ENCODE measurements around the gene CCDC69.

Gene CCDC69

DNA sequence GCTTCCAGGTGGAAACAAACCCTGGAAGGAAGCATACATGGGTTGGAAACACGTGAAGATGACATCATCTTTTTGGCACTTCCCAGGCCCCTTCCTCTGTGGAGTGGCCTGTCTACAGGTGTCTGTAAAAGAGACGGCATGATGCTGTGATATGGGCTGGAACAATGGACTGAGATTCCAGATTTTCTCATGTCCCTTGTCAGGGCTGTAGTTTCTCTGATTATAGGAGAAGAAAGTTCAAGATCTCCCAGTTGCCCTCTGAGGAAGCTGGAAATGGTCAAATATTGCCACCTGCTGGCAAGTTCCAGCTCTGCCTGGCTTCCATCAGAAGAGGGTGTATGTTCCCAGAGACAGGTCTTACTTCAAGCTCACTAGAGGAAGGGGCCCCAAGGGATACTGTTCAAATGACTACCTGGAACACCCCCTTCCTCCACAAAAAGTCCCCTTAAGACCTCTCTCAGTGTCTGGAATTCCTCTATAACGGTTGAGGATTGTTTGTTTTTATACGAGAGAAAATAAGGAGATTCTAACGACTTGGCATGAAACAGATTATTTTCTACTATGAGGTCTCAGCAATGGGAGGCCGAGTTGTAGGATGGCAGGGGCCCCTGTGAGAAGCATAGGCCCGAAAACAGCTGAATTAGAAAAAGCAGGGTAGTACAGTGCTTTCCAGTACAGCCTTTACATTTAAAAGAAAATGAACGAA, 59.1 kb downstream of the CCDC69 start:
- peak; percentile 56 for DNase-seq (ENCODE audit: low read depth)

- no peak for DNase-seq (ENCODE audit: low read depth)
Observed at GRCh38 chr5:151162776-151163175, 61.1 kb downstream of the CCDC69 start.

DNA sequence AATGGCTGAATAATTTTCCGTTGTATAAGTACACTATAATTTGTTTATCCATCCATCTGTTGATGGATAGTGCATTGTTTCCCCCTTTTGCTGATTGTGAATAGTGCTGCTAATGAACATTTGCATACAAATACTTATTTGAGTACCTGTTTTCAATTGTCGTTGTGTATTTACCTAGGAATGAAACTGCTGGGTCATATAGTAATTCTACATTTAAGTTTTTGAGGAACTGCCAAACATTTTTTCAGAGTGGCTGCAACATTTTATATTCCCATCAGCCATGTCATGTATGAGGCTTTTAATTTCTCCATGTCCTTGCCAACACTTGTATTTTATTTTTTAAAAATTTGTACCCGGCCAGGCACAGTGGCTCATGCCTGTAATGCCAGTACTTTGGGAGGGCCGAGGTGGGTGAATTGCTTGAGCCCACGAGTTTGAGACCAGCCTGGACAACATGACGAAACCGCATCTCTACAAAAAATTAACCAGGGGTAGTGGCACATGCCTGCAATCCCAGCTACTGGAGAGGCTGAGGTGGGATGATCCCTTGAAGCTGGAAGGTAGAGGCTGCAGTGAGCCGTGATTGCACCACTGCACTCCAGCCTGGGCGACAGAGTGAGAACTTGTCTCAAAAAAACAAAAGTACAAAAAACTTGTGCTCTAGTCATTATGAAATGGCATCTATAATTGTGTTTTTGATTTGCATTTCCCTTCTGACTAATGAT, 64.1 kb downstream of the CCDC69 start:
- no peak for DNase-seq (ENCODE audit: low read depth)

DNA sequence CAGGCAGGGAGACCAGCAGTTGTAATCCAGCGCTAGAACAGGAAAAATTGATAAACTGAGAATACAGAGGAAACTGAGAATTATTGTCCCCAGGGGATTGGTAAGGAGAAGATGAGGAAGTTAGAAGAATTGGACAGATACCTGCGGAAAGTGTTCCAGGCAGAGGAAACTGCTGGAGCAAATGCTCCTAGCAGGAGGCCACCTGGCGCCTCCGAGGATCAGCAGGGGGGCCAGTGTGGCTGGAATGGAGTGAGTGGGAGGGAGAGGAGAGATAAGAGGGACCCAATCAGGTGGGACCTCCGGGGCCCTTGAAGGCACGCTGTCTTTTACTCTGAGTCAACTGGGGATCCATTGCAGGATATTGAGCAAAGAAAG, 65.6 kb downstream of the CCDC69 start:
- DNase-seq (ENCODE audit: low read depth): no peak

DNA sequence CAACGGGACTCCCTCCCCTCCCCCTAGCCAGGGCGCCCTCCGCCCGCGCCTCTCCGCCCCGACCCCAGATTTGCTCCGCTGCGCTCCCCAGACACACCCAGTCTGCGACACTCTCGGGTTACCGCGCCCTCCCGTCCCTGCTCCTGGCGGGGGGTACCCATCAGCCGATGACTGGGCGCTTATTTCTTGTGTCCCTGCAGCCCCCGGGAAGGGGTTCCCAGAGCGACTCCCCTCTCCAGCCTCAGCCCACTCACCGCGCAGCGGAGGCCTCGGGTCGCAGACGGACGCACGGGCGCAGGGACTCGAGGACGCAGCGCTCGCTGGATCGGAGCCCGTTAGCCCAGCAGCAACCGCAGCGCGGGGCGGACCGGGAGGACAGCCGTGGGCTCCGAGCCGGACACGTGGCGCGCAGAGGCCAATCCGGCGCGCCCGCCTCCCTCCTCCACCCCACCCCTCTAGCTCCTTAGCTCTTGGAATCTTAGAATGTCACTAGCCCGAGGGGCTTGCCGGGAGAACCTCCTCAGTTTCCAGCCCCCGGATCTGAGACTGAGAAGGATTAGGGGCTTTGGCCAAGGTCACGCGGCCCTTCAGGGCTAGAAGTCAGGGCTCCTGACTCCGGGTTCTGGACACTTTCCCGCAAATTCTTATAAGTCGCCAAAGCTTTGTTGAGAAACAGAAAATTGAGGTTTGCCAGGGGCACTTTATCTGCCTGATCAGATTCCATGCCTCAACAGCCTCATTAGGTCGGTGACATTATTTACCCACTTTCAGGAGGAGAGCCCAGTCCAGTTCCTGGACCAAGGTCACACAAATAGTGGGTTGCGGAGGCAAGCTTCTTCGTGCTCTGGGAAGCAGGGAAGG, 66.2 kb downstream of the CCDC69 start, which contains the start of gene ANXA6:
Gene ANXA6 (minus strand): TSS at position 354 of the 861 bp plus-strand sequence. CDS start 9,878 bp downstream, outside the sequence.
- DNase-seq (ENCODE audit: low read depth): peak; percentile 63

DNA sequence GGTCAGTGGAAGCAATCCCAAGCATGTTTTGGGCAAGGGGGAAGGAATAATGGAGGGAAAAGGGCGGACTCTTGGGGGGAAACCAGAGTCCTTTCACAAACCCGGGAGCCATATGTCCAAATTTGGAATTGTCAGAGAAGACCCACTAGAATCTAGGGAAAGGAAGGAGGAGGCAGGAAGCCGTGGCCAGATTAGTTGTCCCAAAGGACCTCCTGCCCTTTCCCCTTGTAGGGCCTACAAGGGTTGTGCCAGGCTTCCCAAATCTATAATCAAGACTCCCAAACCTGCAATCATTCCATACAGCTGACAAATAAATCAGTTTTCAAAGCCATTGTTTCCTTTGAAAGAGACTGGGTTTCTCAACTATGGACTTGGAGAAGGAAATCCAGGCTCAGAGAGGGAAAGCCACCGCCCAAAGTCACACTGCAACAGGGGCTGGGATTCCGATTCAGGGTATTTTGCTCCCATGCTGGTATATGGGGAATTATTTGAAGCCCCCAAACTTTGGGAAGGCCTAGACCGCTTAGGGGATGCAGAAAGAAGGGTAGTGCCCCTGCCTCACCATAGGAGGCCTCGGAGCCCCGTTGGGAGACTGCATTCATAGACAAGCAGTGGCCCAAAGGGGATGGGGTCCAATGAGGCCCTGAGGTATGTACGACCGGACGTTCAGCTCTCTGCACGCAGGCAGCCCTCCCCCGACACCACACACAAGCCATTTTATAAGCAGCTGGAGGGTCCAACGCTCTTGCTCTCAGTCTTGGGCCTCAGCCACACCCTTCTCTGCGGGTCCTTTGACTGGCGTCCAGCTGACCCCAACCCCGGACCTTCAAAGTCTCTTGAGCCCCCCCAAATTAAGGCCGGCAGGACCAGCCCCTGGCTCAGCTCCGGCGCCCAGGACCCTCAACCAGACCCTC, 67.1 kb downstream of the CCDC69 start:
- DNase-seq (ENCODE audit: low read depth): no peak

DNA sequence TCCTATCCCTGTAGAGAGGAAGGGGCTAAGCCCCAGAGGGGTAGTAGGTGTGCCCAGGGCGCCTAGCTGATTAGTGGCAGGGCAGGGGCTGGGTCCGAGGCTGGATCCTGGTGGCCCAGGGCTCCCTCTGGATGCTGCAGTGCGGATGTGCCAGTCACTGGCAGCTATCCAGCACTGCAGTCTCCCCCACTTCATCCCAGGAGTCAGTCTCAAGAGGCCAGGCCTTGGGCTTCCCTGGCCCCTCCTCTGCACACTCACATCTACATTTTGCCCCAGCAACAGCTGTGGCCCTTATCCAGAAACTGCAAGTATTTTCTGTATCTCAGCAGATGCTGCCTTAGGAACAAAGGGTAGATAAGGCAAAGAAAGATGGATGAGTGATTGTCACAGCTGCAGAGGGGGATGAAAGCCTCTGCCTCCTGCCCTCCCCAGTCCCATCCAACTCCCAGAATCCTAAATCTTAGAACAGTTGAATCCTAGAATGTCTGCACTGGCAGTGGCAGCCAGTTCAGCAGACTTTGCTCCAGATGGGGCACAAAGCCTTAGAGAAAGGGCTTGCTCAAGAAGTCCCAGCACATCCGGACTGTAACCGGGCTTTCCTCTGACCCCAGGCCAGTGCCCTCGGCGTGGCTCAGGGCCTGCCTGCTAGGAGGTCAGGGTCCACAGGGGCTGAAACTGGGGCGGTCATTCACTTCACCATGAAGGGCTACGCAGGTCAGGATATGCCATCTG, 68.0 kb downstream of the CCDC69 start:
- DNase-seq (ENCODE audit: low read depth): no peak

- no peak for DNase-seq (ENCODE audit: low read depth)
Observed at GRCh38 chr5:151154931-151155774, 68.7 kb downstream of the CCDC69 start.

- DNase-seq (ENCODE audit: low read depth): no peak
Observed at GRCh38 chr5:151153766-151154272, 70.1 kb downstream of the CCDC69 start.

DNA sequence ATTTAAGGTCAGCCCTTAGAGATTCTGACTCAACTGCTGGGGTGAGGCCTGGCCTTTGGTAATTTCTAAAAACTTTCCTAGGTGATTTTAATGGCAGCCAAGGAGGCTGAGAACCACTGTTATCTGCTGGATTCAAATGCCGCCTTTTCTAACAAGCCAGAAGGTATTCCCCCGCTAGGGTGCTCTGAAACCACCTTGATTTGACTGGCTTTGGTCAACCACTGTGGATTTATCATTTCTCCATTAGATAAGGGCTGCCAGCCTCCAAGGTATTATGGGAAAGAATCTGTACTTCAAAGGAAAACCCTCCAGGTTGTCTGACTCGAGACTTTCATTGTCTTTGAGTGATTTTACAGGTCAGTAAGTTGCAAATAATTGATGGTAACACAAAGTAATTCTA, 70.6 kb downstream of the CCDC69 start:
- DNase-seq (ENCODE audit: low read depth): no peak

DNA sequence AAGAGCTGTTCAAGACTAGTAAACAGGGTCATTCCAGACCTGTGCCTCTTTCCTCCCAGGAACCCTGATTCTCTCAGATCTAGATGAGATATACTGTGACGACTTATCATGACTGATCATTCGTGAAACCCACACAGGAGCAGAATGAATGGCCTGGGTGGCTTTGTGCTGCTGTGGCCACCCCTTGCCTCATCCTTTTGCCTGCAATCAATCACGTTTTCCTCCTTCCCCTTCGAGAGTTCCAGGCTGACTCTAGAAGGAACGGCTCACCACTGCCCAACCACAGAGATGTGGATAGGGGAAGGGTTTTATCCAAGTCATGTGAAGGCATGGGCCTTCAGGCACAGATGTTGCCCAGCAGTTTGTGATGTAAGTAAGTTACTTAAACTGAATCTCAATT, 72.1 kb downstream of the CCDC69 start:
- no peak for DNase-seq (ENCODE audit: low read depth)

GRCh38 chr5:151151263-151151660, 72.6 kb downstream of the CCDC69 start:
- DNase-seq (ENCODE audit: low read depth): no peak

- DNase-seq (ENCODE audit: low read depth): no peak
Observed at GRCh38 chr5:151150471-151151262, 73.2 kb downstream of the CCDC69 start.

DNA sequence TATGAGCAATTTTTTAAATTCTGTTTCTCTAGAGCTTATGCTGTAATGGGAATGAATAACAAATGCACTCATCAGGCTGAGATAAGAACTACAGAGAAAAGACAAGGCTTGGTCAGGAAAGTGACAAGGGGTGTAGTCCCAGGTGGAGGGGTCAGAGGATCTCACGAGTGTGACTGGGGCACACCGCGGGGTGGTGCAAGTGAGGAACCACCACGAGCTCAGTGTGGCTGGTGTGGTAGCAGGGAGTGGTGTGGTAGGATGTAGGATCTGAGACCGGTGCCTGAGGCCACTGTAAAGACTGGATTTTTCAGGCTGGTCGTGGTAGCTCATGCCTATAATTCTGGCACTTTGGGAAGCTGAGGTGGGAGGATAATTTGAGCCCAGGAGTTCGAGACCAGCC, 75.3 kb downstream of the CCDC69 start:
- no peak for DNase-seq (ENCODE audit: low read depth)

GRCh38 chr5:151147033-151147432, 76.9 kb downstream of the CCDC69 start:
- DNase-seq (ENCODE audit: low read depth): no peak

GRCh38 chr5:151146061-151146460, 77.8 kb downstream of the CCDC69 start:
- no peak for DNase-seq (ENCODE audit: low read depth)

DNA sequence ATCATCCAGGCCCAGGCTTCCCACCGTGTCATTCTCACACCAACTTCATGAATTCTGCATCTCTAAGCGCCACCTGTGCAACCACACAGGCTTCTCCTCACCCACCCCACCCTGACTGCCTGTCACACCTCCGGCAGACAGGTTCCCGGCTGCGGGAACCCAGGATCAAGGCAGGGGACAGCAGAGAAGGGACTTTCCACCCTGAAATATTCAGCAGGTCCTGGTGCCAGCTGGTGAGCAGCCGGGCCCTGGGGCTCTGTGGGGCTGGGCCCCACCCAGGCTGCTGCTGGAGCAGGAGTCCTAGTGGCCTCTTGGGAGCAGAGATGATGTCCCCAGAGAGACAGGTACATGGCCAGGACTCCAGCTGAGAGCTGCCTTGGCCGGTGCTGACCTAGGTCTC, 79.0 kb downstream of the CCDC69 start:
- no peak for DNase-seq (ENCODE audit: low read depth)

GRCh38 chr5:151144275-151144674, 79.6 kb downstream of the CCDC69 start:
- no peak for DNase-seq (ENCODE audit: low read depth)

GRCh38 chr5:151143645-151144044, 80.2 kb downstream of the CCDC69 start:
- no peak for DNase-seq (ENCODE audit: low read depth)
